Memory B cell (primary cell): ENCODE measurements around the gene TMEM218.

ENCODE experiments used
- ATAC-seq: fragments of 150-1000 bp; cut with Tn5 transposase; 2 replicates; pipeline ENCODE4 v1.10.0; 2021; ENCODE audit warnings: low read depth, mild to moderate bottlenecking, moderate library complexity
- DNase-seq, 2 donors: peaks; one replicate each; pipeline ENCODE4 v3.0.0; 2022; ENCODE audit warnings: low spot score in 2 of 2
- H3K27ac Mint-ChIP-seq: one replicate; pipeline ENCODE4 v1.8.0; 2022; ENCODE audit warnings: mild to moderate bottlenecking, moderate library complexity, mixed read lengths
- H3K27me3 Mint-ChIP-seq: one replicate; pipeline ENCODE4 v1.8.0; 2022; ENCODE audit warnings: mixed read lengths
- H3K36me3 Mint-ChIP-seq: one replicate; pipeline ENCODE4 v1.8.0; 2022; ENCODE audit warnings: mild to moderate bottlenecking, mixed read lengths
- H3K4me1 Mint-ChIP-seq: one replicate; pipeline ENCODE4 v1.8.0; 2022; ENCODE audit warnings: mixed read lengths
- H3K4me3 Mint-ChIP-seq: one replicate; pipeline ENCODE4 v1.8.0; 2022; ENCODE audit warnings: mild to moderate bottlenecking, moderate library complexity, mixed read lengths
- H3K9me3 Mint-ChIP-seq: one replicate; pipeline ENCODE4 v1.8.0; 2022; ENCODE audit warnings: mixed read lengths

The TMEM218 gene

GRCh38 chr11:125072218-125072960 is 39.0 kb downstream of the TMEM218 start:
- Mint-ChIP-seq H3K4me3 (peak overlapping the region; percentile 45), H3K4me1 (peaks cover 52% of the 10 kb centered on the region), H3K27me3 (no peaks in the 10 kb centered on the region), H3K27ac (peak overlapping the region; percentile 86), H3K36me3 (no peaks in the 10 kb centered on the region), H3K9me3 (no peaks in the 10 kb centered on the region)
- ATAC-seq = peak; percentile 89
- DNase-seq = peak; percentile 54 to 65

- peak overlapping the region; percentile 86 for H3K27ac Mint-ChIP-seq
- H3K9me3 Mint-ChIP-seq = no peaks in the 10 kb centered on the region
- DNase-seq = no peak
- peaks cover 52% of the 10 kb centered on the region for H3K4me1 Mint-ChIP-seq
- peak overlapping the region; percentile 45 for H3K4me3 Mint-ChIP-seq
- no peaks in the 10 kb centered on the region for H3K27me3 Mint-ChIP-seq
- no peak for ATAC-seq
- H3K36me3 Mint-ChIP-seq = no peaks in the 10 kb centered on the region
These were observed 39.6 kb downstream of the TMEM218 start for GRCh38 chr11:125071846-125072217.

- H3K27me3 Mint-ChIP-seq = no peaks in the 10 kb centered on the region
These were observed 40.0 kb downstream of the TMEM218 start for GRCh38 chr11:125071435-125071834.

GRCh38 chr11:125070699-125071254 is 40.6 kb downstream of the TMEM218 start:
- DNase-seq = peak in 1 of 2 donors; percentile 36
- Mint-ChIP-seq H3K9me3 (no peaks in the 10 kb centered on the region), H3K4me1 (peaks cover 54% of the 10 kb centered on the region), H3K36me3 (no peaks in the 10 kb centered on the region), H3K27me3 (no peaks in the 10 kb centered on the region), H3K27ac (peak overlapping the region; percentile 86), H3K4me3 (peak overlapping the region; percentile 60)
- ATAC-seq = peak; percentile 56

More at GRCh38 chr11:125071435-125071834, 40.0 kb downstream of the TMEM218 start:
- DNase-seq (no peak), ATAC-seq (no peak)
- Mint-ChIP-seq H3K36me3 (no peaks in the 10 kb centered on the region), H3K9me3 (no peaks in the 10 kb centered on the region), H3K4me3 (peak overlapping the region; percentile 60), H3K4me1 (peaks cover 52% of the 10 kb centered on the region), H3K27ac (peak overlapping the region; percentile 86)

- Mint-ChIP-seq H3K27me3 (no peaks in the 10 kb centered on the region), H3K4me1 (peaks cover 54% of the 10 kb centered on the region), H3K9me3 (no peaks in the 10 kb centered on the region), H3K36me3 (no peaks in the 10 kb centered on the region), H3K27ac (peak overlapping the region; percentile 86), H3K4me3 (no peak overlapping the region)
- no peak for ATAC-seq
- DNase-seq = no peak
These were observed 41.6 kb downstream of the TMEM218 start for GRCh38 chr11:125069796-125070195.

- Mint-ChIP-seq H3K4me1 (peaks cover 53% of the 10 kb centered on the region), H3K27ac (peak overlapping the region; percentile 86), H3K9me3 (no peaks in the 10 kb centered on the region), H3K4me3 (no peak overlapping the region), H3K27me3 (no peaks in the 10 kb centered on the region), H3K36me3 (no peaks in the 10 kb centered on the region)
- DNase-seq = no peak
- no peak for ATAC-seq
These were observed 42.4 kb downstream of the TMEM218 start for GRCh38 chr11:125069008-125069407.

- DNase-seq (no peak), ATAC-seq (no peak)
- H3K4me1 Mint-ChIP-seq = peaks cover 50% of the 10 kb centered on the region
- H3K4me3 Mint-ChIP-seq = no peak overlapping the region
- no peaks in the 10 kb centered on the region for H3K27me3 Mint-ChIP-seq
- no peaks in the 10 kb centered on the region for H3K9me3 Mint-ChIP-seq
- peak overlapping the region; percentile 67 for H3K27ac Mint-ChIP-seq
- H3K36me3 Mint-ChIP-seq = no peaks in the 10 kb centered on the region
These were observed 43.1 kb downstream of the TMEM218 start for GRCh38 chr11:125068368-125068767.

GRCh38 chr11:125064070-125064469 is 47.4 kb downstream of the TMEM218 start:
- Mint-ChIP-seq H3K36me3 (no peaks in the 10 kb centered on the region), H3K27ac (peak overlapping the region; percentile 94), H3K27me3 (no peaks in the 10 kb centered on the region), H3K4me1 (peaks cover 12% of the 10 kb centered on the region), H3K9me3 (no peaks in the 10 kb centered on the region), H3K4me3 (peak overlapping the region; percentile 92)
- ATAC-seq (no peak), DNase-seq (no peak)

GRCh38 chr11:125063429-125064043 is 47.9 kb downstream of the TMEM218 start:
- no peaks in the 10 kb centered on the region for H3K36me3 Mint-ChIP-seq
- peak overlapping the region; percentile 92 for H3K4me3 Mint-ChIP-seq
- H3K27ac Mint-ChIP-seq = peak overlapping the region; percentile 94
- no peaks in the 10 kb centered on the region for H3K9me3 Mint-ChIP-seq
- H3K27me3 Mint-ChIP-seq = no peaks in the 10 kb centered on the region
- ATAC-seq (peak; percentile 12), DNase-seq (peak in 1 of 2 donors; percentile 17)
- peaks cover 11% of the 10 kb centered on the region for H3K4me1 Mint-ChIP-seq

- peak; percentile 96 for ATAC-seq
- peak within 1 kb of the TSS; percentile 94 for H3K27ac Mint-ChIP-seq
- peak within 1 kb of the TSS; percentile 92 for H3K4me3 Mint-ChIP-seq
These were observed 48.4 kb downstream of the TMEM218 start, which contains the start of gene SLC37A2 for GRCh38 chr11:125062931-125063428. Gene SLC37A2 (plus strand): TSS chr11:125063305. CDS start chr11:125063368, 63 bp downstream.

GRCh38 chr11:125062218-125062930 is 49.1 kb downstream of the TMEM218 start:
- H3K36me3 Mint-ChIP-seq = no peaks in the 10 kb centered on the region
- peaks cover 5% of the 10 kb centered on the region for H3K4me1 Mint-ChIP-seq
- no peaks in the 10 kb centered on the region for H3K27me3 Mint-ChIP-seq
- ATAC-seq = no peak
- no peaks in the 10 kb centered on the region for H3K9me3 Mint-ChIP-seq
- no peak for DNase-seq
- H3K4me3 Mint-ChIP-seq = peak overlapping the region; percentile 92
- peak overlapping the region; percentile 94 for H3K27ac Mint-ChIP-seq

More at GRCh38 chr11:125062931-125063428, 48.4 kb downstream of the TMEM218 start, which contains the start of gene SLC37A2:
- Mint-ChIP-seq H3K27me3 (no peaks in the 10 kb centered on the region), H3K4me1 (peaks cover 6% of the 10 kb centered on the region), H3K36me3 (no peaks in the 10 kb centered on the region), H3K9me3 (no peaks in the 10 kb centered on the region)
- DNase-seq = peak; percentile 70 to 71

GRCh38 chr11:125061281-125061680 is 50.1 kb downstream of the TMEM218 start:
- Mint-ChIP-seq H3K36me3 (no peaks in the 10 kb centered on the region), H3K4me1 (peaks cover 5% of the 10 kb centered on the region), H3K4me3 (no peak overlapping the region), H3K27ac (no peak overlapping the region), H3K9me3 (no peaks in the 10 kb centered on the region), H3K27me3 (no peaks in the 10 kb centered on the region)
- DNase-seq (no peak), ATAC-seq (no peak)

GRCh38 chr11:125057693-125058016 is 53.8 kb downstream of the TMEM218 start:
- ATAC-seq (no peak), DNase-seq (no peak)
- H3K4me3 Mint-ChIP-seq = no peak overlapping the region
- no peaks in the 10 kb centered on the region for H3K9me3 Mint-ChIP-seq
- H3K27ac Mint-ChIP-seq = no peak overlapping the region
- H3K36me3 Mint-ChIP-seq = no peaks in the 10 kb centered on the region
- H3K4me1 Mint-ChIP-seq = no peaks in the 10 kb centered on the region
- no peaks in the 10 kb centered on the region for H3K27me3 Mint-ChIP-seq
